ENCODE data around the gene SEMA3C.

The SEMA3C gene

DNA sequence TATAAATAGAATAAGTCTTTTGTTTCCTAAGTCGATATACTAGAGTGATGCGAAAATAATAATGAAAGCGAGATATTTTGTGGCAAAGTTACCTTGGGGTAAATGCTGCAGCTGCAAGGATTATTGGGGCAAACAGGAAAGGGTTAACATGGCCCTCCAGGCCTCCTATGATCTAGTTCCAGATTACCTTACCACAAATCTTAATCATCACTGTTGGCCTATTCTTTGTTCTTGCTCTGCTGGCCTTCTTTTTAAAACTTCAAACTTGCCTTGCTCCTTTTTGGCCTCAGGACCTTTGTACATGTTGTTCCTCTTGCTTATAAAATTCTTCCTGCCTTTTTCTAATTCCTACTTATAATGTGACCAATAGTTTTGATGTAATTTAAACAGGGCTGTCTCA, 81.5 kb downstream of the SEMA3C start:
- CTCF ChIA-PET: no interaction called here
- TF ChIP-seq, protein P1, sequence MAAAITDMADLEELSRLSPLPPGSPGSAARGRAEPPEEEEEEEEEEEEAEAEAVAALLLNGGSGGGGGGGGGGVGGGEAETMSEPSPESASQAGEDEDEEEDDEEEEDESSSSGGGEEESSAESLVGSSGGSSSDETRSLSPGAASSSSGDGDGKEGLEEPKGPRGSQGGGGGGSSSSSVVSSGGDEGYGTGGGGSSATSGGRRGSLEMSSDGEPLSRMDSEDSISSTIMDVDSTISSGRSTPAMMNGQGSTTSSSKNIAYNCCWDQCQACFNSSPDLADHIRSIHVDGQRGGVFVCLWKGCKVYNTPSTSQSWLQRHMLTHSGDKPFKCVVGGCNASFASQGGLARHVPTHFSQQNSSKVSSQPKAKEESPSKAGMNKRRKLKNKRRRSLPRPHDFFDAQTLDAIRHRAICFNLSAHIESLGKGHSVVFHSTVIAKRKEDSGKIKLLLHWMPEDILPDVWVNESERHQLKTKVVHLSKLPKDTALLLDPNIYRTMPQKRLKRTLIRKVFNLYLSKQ (tag by site-specific recombination; IDR thresholded peaks at IDR 0.05; ENCODE audit: borderline replicate concordance): no peak
- TF ChIP-seq ZFHX2 (tag by site-specific recombination; conservative IDR thresholded peaks at IDR 0.05) (no peak), BCL11A (tag by site-specific recombination; IDR thresholded peaks at IDR 0.05; ENCODE audit: low read depth) (no peak), ZNF560 (tag by site-specific recombination; IDR thresholded peaks at IDR 0.05; ENCODE audit: borderline replicate concordance) (no peak), ZNF623 (tag by site-specific recombination; IDR thresholded peaks at IDR 0.05) (peak; percentile 68)
- TF ChIP-seq, protein P2, sequence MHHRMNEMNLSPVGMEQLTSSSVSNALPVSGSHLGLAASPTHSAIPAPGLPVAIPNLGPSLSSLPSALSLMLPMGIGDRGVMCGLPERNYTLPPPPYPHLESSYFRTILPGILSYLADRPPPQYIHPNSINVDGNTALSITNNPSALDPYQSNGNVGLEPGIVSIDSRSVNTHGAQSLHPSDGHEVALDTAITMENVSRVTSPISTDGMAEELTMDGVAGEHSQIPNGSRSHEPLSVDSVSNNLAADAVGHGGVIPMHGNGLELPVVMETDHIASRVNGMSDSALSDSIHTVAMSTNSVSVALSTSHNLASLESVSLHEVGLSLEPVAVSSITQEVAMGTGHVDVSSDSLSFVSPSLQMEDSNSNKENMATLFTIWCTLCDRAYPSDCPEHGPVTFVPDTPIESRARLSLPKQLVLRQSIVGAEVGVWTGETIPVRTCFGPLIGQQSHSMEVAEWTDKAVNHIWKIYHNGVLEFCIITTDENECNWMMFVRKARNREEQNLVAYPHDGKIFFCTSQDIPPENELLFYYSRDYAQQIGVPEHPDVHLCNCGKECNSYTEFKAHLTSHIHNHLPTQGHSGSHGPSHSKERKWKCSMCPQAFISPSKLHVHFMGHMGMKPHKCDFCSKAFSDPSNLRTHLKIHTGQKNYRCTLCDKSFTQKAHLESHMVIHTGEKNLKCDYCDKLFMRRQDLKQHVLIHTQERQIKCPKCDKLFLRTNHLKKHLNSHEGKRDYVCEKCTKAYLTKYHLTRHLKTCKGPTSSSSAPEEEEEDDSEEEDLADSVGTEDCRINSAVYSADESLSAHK (tag by site-specific recombination; IDR thresholded peaks at IDR 0.05): no peak
- POLR2A ChIA-PET: no interaction called here
- Histone ChIP-seq H3K9me3 (ENCODE audit: control insufficient read depth, insufficient read depth, low read depth, low read length) (no peaks in the 10 kb centered on the region), H3K4me1 (ENCODE audit: control insufficient read depth, insufficient read depth, low read length) (peaks cover 29% of the 10 kb centered on the region), H3K27ac (ENCODE audit: extremely low read depth, low read depth, low read length) (no peak overlapping the region), H3K36me3 (ENCODE audit: control insufficient read depth in 2 of 2, insufficient read depth in 1 of 2, low read length in 2 of 2) (no peaks in the 10 kb centered on the region), H3K4me3 (ENCODE audit: low read depth, low read length) (no peak overlapping the region)

DNA sequence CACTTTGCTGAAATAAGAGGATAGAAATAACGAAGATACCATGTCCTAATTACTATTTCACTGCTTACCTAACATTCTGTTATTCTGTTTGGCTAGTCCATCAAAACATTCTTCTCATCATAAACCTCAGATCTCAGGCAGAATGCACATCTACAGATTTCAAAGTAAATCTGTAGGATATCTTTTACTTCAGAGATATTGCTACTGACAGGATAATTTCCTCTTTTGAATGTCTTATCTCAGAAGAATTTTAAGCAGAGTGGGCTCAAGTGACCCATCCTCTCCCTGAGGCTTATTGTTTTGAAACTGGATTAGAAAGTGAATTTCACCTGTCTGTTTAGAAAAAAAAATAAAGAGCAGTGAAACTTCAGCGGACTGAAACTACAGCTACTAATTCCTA, 83.6 kb downstream of the SEMA3C start:
- no peaks in the 10 kb centered on the region for H3K36me3 ChIP-seq (ENCODE audit: control insufficient read depth in 2 of 2, insufficient read depth in 1 of 2, low read length in 2 of 2)
- TF ChIP-seq, protein P3, sequence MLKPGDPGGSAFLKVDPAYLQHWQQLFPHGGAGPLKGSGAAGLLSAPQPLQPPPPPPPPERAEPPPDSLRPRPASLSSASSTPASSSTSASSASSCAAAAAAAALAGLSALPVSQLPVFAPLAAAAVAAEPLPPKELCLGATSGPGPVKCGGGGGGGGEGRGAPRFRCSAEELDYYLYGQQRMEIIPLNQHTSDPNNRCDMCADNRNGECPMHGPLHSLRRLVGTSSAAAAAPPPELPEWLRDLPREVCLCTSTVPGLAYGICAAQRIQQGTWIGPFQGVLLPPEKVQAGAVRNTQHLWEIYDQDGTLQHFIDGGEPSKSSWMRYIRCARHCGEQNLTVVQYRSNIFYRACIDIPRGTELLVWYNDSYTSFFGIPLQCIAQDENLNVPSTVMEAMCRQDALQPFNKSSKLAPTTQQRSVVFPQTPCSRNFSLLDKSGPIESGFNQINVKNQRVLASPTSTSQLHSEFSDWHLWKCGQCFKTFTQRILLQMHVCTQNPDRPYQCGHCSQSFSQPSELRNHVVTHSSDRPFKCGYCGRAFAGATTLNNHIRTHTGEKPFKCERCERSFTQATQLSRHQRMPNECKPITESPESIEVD (tag by site-specific recombination; IDR thresholded peaks at IDR 0.05): 0 out of 2 replicates have a peak, but pooled peaks have one; percentile 5
- no peak for TF ChIP-seq RBAK (tag by site-specific recombination; IDR thresholded peaks at IDR 0.05)
- ChIA-PET POLR2A (no interaction called here), CTCF (no interaction called here)
- H3K9me3 ChIP-seq (ENCODE audit: control insufficient read depth, insufficient read depth, low read depth, low read length): no peaks in the 10 kb centered on the region
- H3K27ac ChIP-seq (ENCODE audit: extremely low read depth, low read depth, low read length): no peak overlapping the region
- peaks cover 40% of the 10 kb centered on the region for H3K4me1 ChIP-seq (ENCODE audit: control insufficient read depth, insufficient read depth, low read length)
- H3K4me3 ChIP-seq (ENCODE audit: low read depth, low read length): no peak overlapping the region

DNA sequence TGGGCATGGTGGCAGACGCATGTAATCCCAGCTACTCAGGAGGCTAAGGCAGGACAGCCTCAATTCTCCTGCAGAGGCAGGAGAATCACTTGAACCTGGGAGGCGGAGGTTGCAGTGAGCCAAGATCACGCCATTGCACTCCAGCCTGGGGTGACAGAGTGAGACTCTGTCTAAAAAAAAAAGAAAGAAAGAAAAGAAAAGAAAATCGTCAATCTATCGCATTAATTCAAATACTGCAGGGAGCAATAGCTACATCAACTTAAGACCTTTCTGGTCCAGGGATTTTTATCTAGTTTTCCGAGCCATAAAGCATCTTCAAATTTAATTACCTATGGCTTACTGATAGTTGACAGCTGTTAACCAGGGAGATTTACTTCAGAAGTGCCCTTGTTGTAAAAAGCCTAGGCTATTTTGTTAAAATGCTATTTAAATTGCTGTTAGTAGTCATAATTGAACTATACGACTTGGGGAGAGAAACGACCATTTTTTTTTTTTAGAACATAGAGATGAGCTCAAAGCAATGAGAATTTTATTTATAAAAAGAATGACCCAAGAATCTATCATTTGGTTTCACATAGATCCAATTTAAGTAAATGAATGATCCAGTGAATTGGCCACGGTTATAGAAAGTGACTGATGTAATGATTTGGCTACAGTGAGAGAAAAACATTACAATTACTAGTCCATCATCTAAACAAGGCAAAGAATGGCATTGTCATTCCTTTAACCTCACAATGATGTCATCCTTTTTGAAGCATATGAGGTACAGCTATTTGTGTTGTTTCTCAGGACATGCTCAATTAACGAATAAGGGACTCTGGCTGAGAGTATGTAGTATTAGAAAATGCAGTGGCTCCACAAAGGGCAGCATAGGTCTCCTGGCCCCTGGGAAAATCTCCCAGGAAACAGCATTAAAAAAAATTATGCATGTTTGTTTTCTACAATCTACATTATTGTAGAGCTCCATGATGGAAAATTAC, 85.3 kb downstream of the SEMA3C start:
- H3K36me3 ChIP-seq (ENCODE audit: control insufficient read depth in 2 of 2, insufficient read depth in 1 of 2, low read length in 2 of 2): no peaks in the 10 kb centered on the region
- no peak overlapping the region for H3K4me3 ChIP-seq (ENCODE audit: low read depth, low read length)
- ChIA-PET POLR2A (interaction anchor here (1.2 to 1.3 kb wide), 2 partner anchors 85 to 107 kb away, joined by 3 to 4 read pairs; partner anchors contain the start of gene SEMA3C), CTCF (interaction anchor here (0.6 to 1.2 kb wide), 8 partner anchors 15 to 930 kb away, joined by 3 to 6 read pairs (median 3); partner anchors contain the start of gene SEMA3C)
- peaks cover 40% of the 10 kb centered on the region for H3K4me1 ChIP-seq (ENCODE audit: control insufficient read depth, insufficient read depth, low read length)
- no peaks in the 10 kb centered on the region for H3K9me3 ChIP-seq (ENCODE audit: control insufficient read depth, insufficient read depth, low read depth, low read length)
- H3K27ac ChIP-seq (ENCODE audit: extremely low read depth, low read depth, low read length): peak overlapping the region; percentile 45
- TF ChIP-seq ZNF558 (tag by site-specific recombination; IDR thresholded peaks at IDR 0.05) (peak; percentile 81; the same call in 1 of the 2 replicates), ZNF112 (tag by site-specific recombination; IDR thresholded peaks at IDR 0.05) (no peak), ZNF521 (tag by site-specific recombination; IDR thresholded peaks at IDR 0.05) (no peak), ZFP37 (tag by site-specific recombination; IDR thresholded peaks at IDR 0.05) (peak; percentile 62; the same call in 1 of the 2 replicates), ZNF19 (tag by site-specific recombination; IDR thresholded peaks at IDR 0.05; ENCODE audit: low read depth) (no peak), ZNF138 (tag by site-specific recombination; IDR thresholded peaks at IDR 0.05; ENCODE audit: borderline replicate concordance) (no peak), ZNF621 (tag by site-specific recombination; IDR thresholded peaks at IDR 0.05) (no peak), ZNF114 (tag by site-specific recombination; IDR thresholded peaks at IDR 0.05) (no peak), ZFHX2 (tag by site-specific recombination; conservative IDR thresholded peaks at IDR 0.05) (no peak), ZNF248 (tag by site-specific recombination; IDR thresholded peaks at IDR 0.05) (no peak), OVOL3 (tag by site-specific recombination; IDR thresholded peaks at IDR 0.05) (0 out of 2 replicates have a peak, but pooled peaks have one; percentile 45), WT1 (tag by site-specific recombination; IDR thresholded peaks at IDR 0.05) (peak; percentile 34; the same call in 1 of the 2 replicates), ZNF223 (tag by site-specific recombination; IDR thresholded peaks at IDR 0.05) (no peak), ZNF202 (tag by site-specific recombination; IDR thresholded peaks at IDR 0.05; ENCODE audit: borderline replicate concordance) (no peak)
- TF ChIP-seq, protein P4, sequence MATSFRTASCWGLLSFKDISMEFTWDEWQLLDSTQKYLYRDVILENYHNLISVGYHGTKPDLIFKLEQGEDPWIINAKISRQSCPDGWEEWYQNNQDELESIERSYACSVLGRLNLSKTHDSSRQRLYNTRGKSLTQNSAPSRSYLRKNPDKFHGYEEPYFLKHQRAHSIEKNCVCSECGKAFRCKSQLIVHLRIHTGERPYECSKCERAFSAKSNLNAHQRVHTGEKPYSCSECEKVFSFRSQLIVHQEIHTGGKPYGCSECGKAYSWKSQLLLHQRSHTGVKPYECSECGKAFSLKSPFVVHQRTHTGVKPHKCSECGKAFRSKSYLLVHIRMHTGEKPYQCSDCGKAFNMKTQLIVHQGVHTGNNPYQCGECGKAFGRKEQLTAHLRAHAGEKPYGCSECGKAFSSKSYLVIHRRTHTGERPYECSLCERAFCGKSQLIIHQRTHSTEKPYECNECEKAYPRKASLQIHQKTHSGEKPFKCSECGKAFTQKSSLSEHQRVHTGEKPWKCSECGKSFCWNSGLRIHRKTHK (tag by site-specific recombination; IDR thresholded peaks at IDR 0.05): no peak
